Measurements from ENCODE around the gene SMOC2. TPM values are rescaled to one million over a fixed set of nuclear protein-coding genes. Genes with fewer than 3 reads are reported as not detected.

SMOC2 gene
- total RNA-seq, 1 experiment from 2014 or later, result 0.42 TPM

DNA sequence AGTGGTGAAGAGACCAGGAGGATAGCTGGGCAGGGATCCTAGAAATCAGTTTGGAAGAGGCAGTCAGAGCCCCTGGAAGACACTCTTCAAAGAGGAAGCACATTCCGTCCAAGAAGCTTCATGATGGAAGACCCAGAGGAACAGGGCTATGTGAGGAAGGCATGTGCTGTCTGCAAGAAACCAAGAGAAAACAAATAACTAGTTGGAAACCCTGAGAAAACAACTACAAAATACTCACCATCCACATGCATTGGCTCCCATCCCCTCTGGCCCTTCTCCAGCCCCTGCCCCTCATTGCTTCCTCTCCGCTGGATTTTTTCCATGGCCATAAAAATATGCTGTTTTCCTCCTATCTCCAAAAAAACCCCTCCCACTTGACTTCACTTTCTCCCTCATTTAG lies 40.9 kb upstream of the SMOC2 start:
- no peaks in the 10 kb centered on the region for H3K36me3 ChIP-seq (ENCODE audit: control insufficient read depth in 1 of 2, insufficient read depth in 2 of 2, low read length in 2 of 2)
- TF ChIP-seq CBX3 (IDR thresholded peaks at IDR 0.05; ENCODE audit: low read depth) (no peak), YY1 (IDR thresholded peaks at IDR 0.05; ENCODE audit: extremely low read depth, insufficient replicate concordance, low read depth, low read length) (no peak), JUND (IDR thresholded peaks at IDR 0.05) (no peak), SIN3A (IDR thresholded peaks at IDR 0.05; ENCODE audit: low read depth) (no peak), ELF1 (IDR thresholded peaks at IDR 0.05; ENCODE audit: borderline replicate concordance, low read depth) (no peak), RAD21 (IDR thresholded peaks at IDR 0.05; ENCODE audit: low read depth) (no peak), POLR2AphosphoS5 (IDR thresholded peaks at IDR 0.05; ENCODE audit: low read depth, low read length) (no peak), ZFX (IDR thresholded peaks at IDR 0.05) (no peak)
- TF ChIP-seq, protein P1, sequence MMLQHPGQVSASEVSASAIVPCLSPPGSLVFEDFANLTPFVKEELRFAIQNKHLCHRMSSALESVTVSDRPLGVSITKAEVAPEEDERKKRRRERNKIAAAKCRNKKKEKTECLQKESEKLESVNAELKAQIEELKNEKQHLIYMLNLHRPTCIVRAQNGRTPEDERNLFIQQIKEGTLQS (IDR thresholded peaks at IDR 0.05), result no peak
- TF ChIP-seq, protein P2, sequence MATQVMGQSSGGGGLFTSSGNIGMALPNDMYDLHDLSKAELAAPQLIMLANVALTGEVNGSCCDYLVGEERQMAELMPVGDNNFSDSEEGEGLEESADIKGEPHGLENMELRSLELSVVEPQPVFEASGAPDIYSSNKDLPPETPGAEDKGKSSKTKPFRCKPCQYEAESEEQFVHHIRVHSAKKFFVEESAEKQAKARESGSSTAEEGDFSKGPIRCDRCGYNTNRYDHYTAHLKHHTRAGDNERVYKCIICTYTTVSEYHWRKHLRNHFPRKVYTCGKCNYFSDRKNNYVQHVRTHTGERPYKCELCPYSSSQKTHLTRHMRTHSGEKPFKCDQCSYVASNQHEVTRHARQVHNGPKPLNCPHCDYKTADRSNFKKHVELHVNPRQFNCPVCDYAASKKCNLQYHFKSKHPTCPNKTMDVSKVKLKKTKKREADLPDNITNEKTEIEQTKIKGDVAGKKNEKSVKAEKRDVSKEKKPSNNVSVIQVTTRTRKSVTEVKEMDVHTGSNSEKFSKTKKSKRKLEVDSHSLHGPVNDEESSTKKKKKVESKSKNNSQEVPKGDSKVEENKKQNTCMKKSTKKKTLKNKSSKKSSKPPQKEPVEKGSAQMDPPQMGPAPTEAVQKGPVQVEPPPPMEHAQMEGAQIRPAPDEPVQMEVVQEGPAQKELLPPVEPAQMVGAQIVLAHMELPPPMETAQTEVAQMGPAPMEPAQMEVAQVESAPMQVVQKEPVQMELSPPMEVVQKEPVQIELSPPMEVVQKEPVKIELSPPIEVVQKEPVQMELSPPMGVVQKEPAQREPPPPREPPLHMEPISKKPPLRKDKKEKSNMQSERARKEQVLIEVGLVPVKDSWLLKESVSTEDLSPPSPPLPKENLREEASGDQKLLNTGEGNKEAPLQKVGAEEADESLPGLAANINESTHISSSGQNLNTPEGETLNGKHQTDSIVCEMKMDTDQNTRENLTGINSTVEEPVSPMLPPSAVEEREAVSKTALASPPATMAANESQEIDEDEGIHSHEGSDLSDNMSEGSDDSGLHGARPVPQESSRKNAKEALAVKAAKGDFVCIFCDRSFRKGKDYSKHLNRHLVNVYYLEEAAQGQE (IDR thresholded peaks at IDR 0.05; ENCODE audit: low read depth), result no peak
- TF ChIP-seq, protein P3, sequence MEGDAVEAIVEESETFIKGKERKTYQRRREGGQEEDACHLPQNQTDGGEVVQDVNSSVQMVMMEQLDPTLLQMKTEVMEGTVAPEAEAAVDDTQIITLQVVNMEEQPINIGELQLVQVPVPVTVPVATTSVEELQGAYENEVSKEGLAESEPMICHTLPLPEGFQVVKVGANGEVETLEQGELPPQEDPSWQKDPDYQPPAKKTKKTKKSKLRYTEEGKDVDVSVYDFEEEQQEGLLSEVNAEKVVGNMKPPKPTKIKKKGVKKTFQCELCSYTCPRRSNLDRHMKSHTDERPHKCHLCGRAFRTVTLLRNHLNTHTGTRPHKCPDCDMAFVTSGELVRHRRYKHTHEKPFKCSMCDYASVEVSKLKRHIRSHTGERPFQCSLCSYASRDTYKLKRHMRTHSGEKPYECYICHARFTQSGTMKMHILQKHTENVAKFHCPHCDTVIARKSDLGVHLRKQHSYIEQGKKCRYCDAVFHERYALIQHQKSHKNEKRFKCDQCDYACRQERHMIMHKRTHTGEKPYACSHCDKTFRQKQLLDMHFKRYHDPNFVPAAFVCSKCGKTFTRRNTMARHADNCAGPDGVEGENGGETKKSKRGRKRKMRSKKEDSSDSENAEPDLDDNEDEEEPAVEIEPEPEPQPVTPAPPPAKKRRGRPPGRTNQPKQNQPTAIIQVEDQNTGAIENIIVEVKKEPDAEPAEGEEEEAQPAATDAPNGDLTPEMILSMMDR (IDR thresholded peaks at IDR 0.05 in 2 of 3, conservative IDR thresholded peaks at IDR 0.05 in 1 of 3; ENCODE audit: borderline replicate concordance in 1 of 3, insufficient read depth in 1 of 3, low read depth in 2 of 3, low read length in 2 of 3), result no peak
- TF ChIP-seq, protein P4, sequence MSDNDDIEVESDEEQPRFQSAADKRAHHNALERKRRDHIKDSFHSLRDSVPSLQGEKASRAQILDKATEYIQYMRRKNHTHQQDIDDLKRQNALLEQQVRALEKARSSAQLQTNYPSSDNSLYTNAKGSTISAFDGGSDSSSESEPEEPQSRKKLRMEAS (IDR thresholded peaks at IDR 0.05), result no peak
- TF ChIP-seq, protein P5, sequence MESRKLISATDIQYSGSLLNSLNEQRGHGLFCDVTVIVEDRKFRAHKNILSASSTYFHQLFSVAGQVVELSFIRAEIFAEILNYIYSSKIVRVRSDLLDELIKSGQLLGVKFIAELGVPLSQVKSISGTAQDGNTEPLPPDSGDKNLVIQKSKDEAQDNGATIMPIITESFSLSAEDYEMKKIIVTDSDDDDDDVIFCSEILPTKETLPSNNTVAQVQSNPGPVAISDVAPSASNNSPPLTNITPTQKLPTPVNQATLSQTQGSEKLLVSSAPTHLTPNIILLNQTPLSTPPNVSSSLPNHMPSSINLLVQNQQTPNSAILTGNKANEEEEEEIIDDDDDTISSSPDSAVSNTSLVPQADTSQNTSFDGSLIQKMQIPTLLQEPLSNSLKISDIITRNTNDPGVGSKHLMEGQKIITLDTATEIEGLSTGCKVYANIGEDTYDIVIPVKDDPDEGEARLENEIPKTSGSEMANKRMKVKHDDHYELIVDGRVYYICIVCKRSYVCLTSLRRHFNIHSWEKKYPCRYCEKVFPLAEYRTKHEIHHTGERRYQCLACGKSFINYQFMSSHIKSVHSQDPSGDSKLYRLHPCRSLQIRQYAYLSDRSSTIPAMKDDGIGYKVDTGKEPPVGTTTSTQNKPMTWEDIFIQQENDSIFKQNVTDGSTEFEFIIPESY (IDR thresholded peaks at IDR 0.05; ENCODE audit: extremely low read depth, insufficient replicate concordance, low read length), result no peak
- H3K9me3 ChIP-seq (ENCODE audit: control insufficient read depth in 1 of 2, insufficient read depth in 1 of 2, low read depth in 1 of 2, low read length in 2 of 2), result no peaks in the 10 kb centered on the region
- no peaks in the 10 kb centered on the region for H4K20me1 ChIP-seq (ENCODE audit: insufficient read depth)
- POLR2A ChIA-PET, result no interaction called here
- H3K27ac ChIP-seq (ENCODE audit: low read depth, low read length), result no peak overlapping the region
- intact Hi-C loops (cut with micrococcal nuclease), result no loop called here
- H2AFZ ChIP-seq (ENCODE audit: low read depth, low read length, poor library complexity, severe bottlenecking), result no peak overlapping the region
- H3K4me3 ChIP-seq (replicated peaks in 1 of 2; ENCODE audit: low read depth in 1 of 2, low read length in 2 of 2), result no peak overlapping the region
- H3K4me2 ChIP-seq (ENCODE audit: low read length), result no peak overlapping the region
- no peak for ATAC-seq
- CTCF ChIA-PET, result no interaction called here
- no TSS peak for BruUV-seq (replicated peaks)
- no peak for DNase-seq (ENCODE audit: low read depth, low spot score)
- RAD21 ChIA-PET (ENCODE audit: low non-redundant PET in 1 of 2, low total read pairs in 2 of 2, uncharacterized antibody in 2 of 2, unreplicated experiment in 2 of 2), result no interaction called here
- no peaks in the 10 kb centered on the region for H3K4me1 ChIP-seq (ENCODE audit: control insufficient read depth in 1 of 2, insufficient read depth in 2 of 2, low read length in 2 of 2)
- H3K27me3 ChIP-seq (ENCODE audit: insufficient read depth, low read length), result no peaks in the 10 kb centered on the region
- no peaks in the 10 kb centered on the region for H3K79me2 ChIP-seq (ENCODE audit: insufficient read depth, low read length)
- no peak overlapping the region for H3K9ac ChIP-seq (ENCODE audit: low read length)
- H3K9me2 ChIP-seq (ENCODE audit: insufficient read depth), result no peaks in the 10 kb centered on the region
